HepG2 (cell line): Measurements from ENCODE around the gene MYO3B. TPM values are rescaled to one million over a fixed set of nuclear protein-coding genes. Genes with fewer than 3 reads are reported as not detected.

Experiments
- CBX2 ChIP-seq, 2 experiments: fragments of 200-600 bp in 1 of 2; sonication (generic); formaldehyde crosslinking in 1 of 2; IDR thresholded peaks; 2 replicates each; pipeline versions ENCODE4 v1.7.0 to v1.8.1; 2018 to 2022; ENCODE audit warnings: low read depth in 2 of 2, low read length in 1 of 2, mild to moderate bottlenecking in 1 of 2, missing genetic modification reagents in 1 of 2
- LCORL ChIP-seq, 2 experiments: fragments of 450-650 bp in 1 of 2; sonication (generic) in 1 of 2; formaldehyde crosslinking in 1 of 2; IDR thresholded peaks; 2 replicates each; pipeline versions ENCODE4 v1.5.0 to v1.6.1; 2017 to 2020; ENCODE audit warnings: antibody characterized with exemption in 1 of 2, missing genetic modification reagents in 1 of 2
- MLX ChIP-seq: IDR thresholded peaks from 2 replicates; pipeline ENCODE4 v1.6.1; 2016
- NR2F2 ChIP-seq: IDR thresholded peaks from 2 replicates; pipeline ENCODE4 v1.6.1; 2012; ENCODE audit warnings: low read depth, inconsistent platforms, borderline replicate concordance
- SAFB2 ChIP-seq: sonication (generic); formaldehyde crosslinking; IDR thresholded peaks from 2 replicates; pipeline ENCODE4 v1.5.1; 2020; ENCODE audit warnings: missing genetic modification reagents, low read depth, mild to moderate bottlenecking, borderline replicate concordance
- SUZ12 ChIP-seq: fragments of 150-350 bp; IDR thresholded peaks from 2 replicates; pipeline ENCODE4 v1.6.1; 2014; ENCODE audit warnings: low read depth, low read length
- ZKSCAN5 ChIP-seq: sonication (generic); formaldehyde crosslinking; IDR thresholded peaks from 2 replicates; pipeline ENCODE4 v1.5.1; 2020; ENCODE audit warnings: mild to moderate bottlenecking, missing genetic modification reagents
- ZSCAN30 ChIP-seq: sonication (generic); formaldehyde crosslinking; IDR thresholded peaks from 2 replicates; pipeline ENCODE4 v1.5.0; 2020; ENCODE audit warnings: mild to moderate bottlenecking, missing genetic modification reagents
- polyA plus RNA-seq, 8 experiments: library from polyadenylated mRNA; depleted of rRNA in 3 of 8; stranded (reverse) in 7 of 8; unstranded in 1 of 8; fragments of >200 nt; fragmentation: Illumina TruSeq in 4 of 8; extraction: Trizol in 4 of 8; gene quantifications; 2 replicates each; pipeline versions ENCODE4 v1.2.1 to v1.2.3, GENCODE V29; 2011 to 2016; ENCODE audit warnings: low read depth in 4 of 8, missing spikeins in 1 of 8, mixed read lengths in 1 of 8; ENCODE audit not compliant: insufficient read depth in 1 of 8
- total RNA-seq, 5 experiments: library from RNA; depleted of rRNA; stranded (reverse); fragments of >200 nt; fragmentation: Illumina TruSeq; extraction: Trizol; gene quantifications; 2 replicates each; pipeline ENCODE4 v1.2.3, GENCODE V29; 2016; ENCODE audit warnings: low read depth in 1 of 5
- TF ChIP-seq, protein P1 (sequence below): sonication (generic); formaldehyde crosslinking; IDR thresholded peaks from 2 replicates; pipeline ENCODE4 v1.8.1; 2022; ENCODE audit warnings: low read depth, mild to moderate bottlenecking, missing genetic modification reagents
- TF ChIP-seq, protein P2 (sequence below): sonication (generic); formaldehyde crosslinking; IDR thresholded peaks from 2 replicates; pipeline ENCODE4 v1.4.0; 2020; ENCODE audit warnings: missing genetic modification reagents
- TF ChIP-seq, protein P3 (sequence below), 2 experiments: sonication (generic) in 1 of 2; formaldehyde crosslinking in 1 of 2; IDR thresholded peaks; 2 replicates each; pipeline versions ENCODE4 v1.6.1 to v1.9.0; 2014 to 2022; ENCODE audit warnings: antibody characterized with exemption in 1 of 2, borderline replicate concordance in 1 of 2, inconsistent platforms in 1 of 2, low read depth in 1 of 2, missing genetic modification reagents in 1 of 2
- TF ChIP-seq, protein P4 (sequence below): sonication (generic); formaldehyde crosslinking; IDR thresholded peaks from 2 replicates; pipeline ENCODE4 v1.4.0; 2020; ENCODE audit warnings: missing genetic modification reagents

The MYO3B gene
- total and polyA plus RNA-seq, 2 of the 13 experiments (the other 11 are each of a cell fraction or from before 2014, with no cell fraction given) = 0.01 TPM; not detected in 1

DNA sequence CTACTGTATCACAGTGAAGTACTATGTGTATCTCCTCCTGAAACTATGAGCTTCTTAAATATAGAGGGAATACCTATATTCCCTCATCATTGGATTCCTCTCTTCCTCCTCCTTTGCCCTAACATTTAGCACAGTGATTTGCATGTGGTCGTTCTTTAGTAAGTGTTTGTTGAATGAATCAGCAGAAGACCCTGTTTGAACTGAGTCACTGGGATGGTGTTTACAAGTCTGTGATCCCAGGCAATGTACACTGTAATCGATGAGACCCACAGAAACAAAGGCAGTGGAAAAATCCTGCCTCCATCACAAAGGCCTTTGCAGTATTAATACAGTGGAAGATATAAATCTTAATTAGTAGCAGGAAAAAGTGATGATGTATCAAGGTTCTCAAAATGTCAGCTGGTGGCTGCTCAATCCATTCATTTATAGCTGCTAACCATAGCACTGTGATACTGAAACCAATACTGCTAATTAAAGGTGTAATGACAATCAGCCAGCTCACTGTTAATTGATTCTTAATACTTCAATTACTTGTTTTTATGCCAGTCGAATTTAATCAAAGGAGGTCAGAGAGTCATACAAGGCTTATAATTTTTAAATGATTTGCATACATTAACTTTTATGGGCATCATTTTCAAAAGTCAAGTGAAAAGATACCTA lies 20.8 kb upstream of the MYO3B start (continued):
- TF ChIP-seq, protein P1, sequence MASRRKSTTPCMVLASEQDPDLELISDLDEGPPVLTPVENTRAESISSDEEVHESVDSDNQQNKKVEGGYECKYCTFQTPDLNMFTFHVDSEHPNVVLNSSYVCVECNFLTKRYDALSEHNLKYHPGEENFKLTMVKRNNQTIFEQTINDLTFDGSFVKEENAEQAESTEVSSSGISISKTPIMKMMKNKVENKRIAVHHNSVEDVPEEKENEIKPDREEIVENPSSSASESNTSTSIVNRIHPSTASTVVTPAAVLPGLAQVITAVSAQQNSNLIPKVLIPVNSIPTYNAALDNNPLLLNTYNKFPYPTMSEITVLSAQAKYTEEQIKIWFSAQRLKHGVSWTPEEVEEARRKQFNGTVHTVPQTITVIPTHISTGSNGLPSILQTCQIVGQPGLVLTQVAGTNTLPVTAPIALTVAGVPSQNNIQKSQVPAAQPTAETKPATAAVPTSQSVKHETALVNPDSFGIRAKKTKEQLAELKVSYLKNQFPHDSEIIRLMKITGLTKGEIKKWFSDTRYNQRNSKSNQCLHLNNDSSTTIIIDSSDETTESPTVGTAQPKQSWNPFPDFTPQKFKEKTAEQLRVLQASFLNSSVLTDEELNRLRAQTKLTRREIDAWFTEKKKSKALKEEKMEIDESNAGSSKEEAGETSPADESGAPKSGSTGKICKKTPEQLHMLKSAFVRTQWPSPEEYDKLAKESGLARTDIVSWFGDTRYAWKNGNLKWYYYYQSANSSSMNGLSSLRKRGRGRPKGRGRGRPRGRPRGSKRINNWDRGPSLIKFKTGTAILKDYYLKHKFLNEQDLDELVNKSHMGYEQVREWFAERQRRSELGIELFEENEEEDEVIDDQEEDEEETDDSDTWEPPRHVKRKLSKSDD (CRISPR knock-in tag) = no peak
- TF ChIP-seq ZSCAN30 (CRISPR knock-in tag) = no peak
- TF ChIP-seq CBX2 (IDR thresholded peaks at IDR 0.05; ENCODE audit: low read depth, low read length) = no peak
- no peak for TF ChIP-seq CBX2 (CRISPR knock-in tag; IDR thresholded peaks at IDR 0.05; ENCODE audit: low read depth)
- TF ChIP-seq, protein P2, sequence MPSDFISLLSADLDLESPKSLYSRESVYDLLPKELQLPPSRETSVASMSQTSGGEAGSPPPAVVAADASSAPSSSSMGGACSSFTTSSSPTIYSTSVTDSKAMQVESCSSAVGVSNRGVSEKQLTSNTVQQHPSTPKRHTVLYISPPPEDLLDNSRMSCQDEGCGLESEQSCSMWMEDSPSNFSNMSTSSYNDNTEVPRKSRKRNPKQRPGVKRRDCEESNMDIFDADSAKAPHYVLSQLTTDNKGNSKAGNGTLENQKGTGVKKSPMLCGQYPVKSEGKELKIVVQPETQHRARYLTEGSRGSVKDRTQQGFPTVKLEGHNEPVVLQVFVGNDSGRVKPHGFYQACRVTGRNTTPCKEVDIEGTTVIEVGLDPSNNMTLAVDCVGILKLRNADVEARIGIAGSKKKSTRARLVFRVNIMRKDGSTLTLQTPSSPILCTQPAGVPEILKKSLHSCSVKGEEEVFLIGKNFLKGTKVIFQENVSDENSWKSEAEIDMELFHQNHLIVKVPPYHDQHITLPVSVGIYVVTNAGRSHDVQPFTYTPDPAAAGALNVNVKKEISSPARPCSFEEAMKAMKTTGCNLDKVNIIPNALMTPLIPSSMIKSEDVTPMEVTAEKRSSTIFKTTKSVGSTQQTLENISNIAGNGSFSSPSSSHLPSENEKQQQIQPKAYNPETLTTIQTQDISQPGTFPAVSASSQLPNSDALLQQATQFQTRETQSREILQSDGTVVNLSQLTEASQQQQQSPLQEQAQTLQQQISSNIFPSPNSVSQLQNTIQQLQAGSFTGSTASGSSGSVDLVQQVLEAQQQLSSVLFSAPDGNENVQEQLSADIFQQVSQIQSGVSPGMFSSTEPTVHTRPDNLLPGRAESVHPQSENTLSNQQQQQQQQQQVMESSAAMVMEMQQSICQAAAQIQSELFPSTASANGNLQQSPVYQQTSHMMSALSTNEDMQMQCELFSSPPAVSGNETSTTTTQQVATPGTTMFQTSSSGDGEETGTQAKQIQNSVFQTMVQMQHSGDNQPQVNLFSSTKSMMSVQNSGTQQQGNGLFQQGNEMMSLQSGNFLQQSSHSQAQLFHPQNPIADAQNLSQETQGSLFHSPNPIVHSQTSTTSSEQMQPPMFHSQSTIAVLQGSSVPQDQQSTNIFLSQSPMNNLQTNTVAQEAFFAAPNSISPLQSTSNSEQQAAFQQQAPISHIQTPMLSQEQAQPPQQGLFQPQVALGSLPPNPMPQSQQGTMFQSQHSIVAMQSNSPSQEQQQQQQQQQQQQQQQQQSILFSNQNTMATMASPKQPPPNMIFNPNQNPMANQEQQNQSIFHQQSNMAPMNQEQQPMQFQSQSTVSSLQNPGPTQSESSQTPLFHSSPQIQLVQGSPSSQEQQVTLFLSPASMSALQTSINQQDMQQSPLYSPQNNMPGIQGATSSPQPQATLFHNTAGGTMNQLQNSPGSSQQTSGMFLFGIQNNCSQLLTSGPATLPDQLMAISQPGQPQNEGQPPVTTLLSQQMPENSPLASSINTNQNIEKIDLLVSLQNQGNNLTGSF = no peak
- no peak for TF ChIP-seq SAFB2
- TF ChIP-seq, protein P3, sequence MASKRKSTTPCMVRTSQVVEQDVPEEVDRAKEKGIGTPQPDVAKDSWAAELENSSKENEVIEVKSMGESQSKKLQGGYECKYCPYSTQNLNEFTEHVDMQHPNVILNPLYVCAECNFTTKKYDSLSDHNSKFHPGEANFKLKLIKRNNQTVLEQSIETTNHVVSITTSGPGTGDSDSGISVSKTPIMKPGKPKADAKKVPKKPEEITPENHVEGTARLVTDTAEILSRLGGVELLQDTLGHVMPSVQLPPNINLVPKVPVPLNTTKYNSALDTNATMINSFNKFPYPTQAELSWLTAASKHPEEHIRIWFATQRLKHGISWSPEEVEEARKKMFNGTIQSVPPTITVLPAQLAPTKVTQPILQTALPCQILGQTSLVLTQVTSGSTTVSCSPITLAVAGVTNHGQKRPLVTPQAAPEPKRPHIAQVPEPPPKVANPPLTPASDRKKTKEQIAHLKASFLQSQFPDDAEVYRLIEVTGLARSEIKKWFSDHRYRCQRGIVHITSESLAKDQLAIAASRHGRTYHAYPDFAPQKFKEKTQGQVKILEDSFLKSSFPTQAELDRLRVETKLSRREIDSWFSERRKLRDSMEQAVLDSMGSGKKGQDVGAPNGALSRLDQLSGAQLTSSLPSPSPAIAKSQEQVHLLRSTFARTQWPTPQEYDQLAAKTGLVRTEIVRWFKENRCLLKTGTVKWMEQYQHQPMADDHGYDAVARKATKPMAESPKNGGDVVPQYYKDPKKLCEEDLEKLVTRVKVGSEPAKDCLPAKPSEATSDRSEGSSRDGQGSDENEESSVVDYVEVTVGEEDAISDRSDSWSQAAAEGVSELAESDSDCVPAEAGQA (IDR thresholded peaks at IDR 0.05; ENCODE audit: low read depth) = no peak
- TF ChIP-seq, protein P3 (CRISPR knock-in tag; IDR thresholded peaks at IDR 0.05; ENCODE audit: borderline replicate concordance) = no peak
- TF ChIP-seq, protein P4, sequence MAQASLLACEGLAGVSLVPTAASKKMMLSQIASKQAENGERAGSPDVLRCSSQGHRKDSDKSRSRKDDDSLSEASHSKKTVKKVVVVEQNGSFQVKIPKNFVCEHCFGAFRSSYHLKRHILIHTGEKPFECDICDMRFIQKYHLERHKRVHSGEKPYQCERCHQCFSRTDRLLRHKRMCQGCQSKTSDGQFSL (CRISPR knock-in tag) = no peak
- no peak for TF ChIP-seq ZKSCAN5 (CRISPR knock-in tag)
- no peak for TF ChIP-seq SUZ12
- TF ChIP-seq MLX (CRISPR knock-in tag) = peak; percentile 51; the same call in 1 of the 2 replicates
- no peak for TF ChIP-seq LCORL (IDR thresholded peaks at IDR 0.05)
- TF ChIP-seq LCORL (CRISPR knock-in tag; IDR thresholded peaks at IDR 0.05) = no peak
- 0 out of 2 replicates have a peak, but pooled peaks have one; percentile 27 for TF ChIP-seq NR2F2
